ENCODE results near the gene CNIH3. TPM values are rescaled to one million over a fixed set of nuclear protein-coding genes. Genes with fewer than 3 reads are reported as not detected.

Gene CNIH3
- total RNA-seq, 1 experiment from 2014 or later, result 4.2 TPM

GRCh38 chr1:224747578-224747977, 131.5 kb downstream of the CNIH3 start:
- no peaks in the 10 kb centered on the region for H3K27me3 ChIP-seq (ENCODE audit: insufficient read depth, low read length)
- no peak overlapping the region for H4K91ac ChIP-seq (ENCODE audit: insufficient read length, low read depth, low read length)
- H2BK15ac ChIP-seq (ENCODE audit: low read depth, low read length), result no peak overlapping the region
- no peaks in the 10 kb centered on the region for H3K79me1 ChIP-seq (ENCODE audit: insufficient read depth, low read depth, low read length, poor library complexity, severe bottlenecking)
- H4K20me1 ChIP-seq (ENCODE audit: control insufficient read depth, insufficient read depth, insufficient read length), result no peaks in the 10 kb centered on the region
- Mint-ChIP-seq H3K4me1 (peaks cover 2 to 4% of the 10 kb centered on the region in 2 experiments; a peak in 2 of 4 replicates), H3K36me3 (ENCODE audit: insufficient read depth in 1 of 3, low read depth in 3 of 3) (no peaks in the 10 kb centered on the region), H3K4me3 (no peak overlapping the region), H3K27me3 (ENCODE audit: low read depth) (peaks cover 2% of the 10 kb centered on the region), H3K9me3 (no peaks in the 10 kb centered on the region), H3K27ac (no peak overlapping the region)
- H3K14ac ChIP-seq (ENCODE audit: insufficient read depth, low read length), result no peak overlapping the region
- DNase-seq, result no peak
- no peak overlapping the region for H2AFZ ChIP-seq (ENCODE audit: low read length)
- TF ChIP-seq, protein P1, sequence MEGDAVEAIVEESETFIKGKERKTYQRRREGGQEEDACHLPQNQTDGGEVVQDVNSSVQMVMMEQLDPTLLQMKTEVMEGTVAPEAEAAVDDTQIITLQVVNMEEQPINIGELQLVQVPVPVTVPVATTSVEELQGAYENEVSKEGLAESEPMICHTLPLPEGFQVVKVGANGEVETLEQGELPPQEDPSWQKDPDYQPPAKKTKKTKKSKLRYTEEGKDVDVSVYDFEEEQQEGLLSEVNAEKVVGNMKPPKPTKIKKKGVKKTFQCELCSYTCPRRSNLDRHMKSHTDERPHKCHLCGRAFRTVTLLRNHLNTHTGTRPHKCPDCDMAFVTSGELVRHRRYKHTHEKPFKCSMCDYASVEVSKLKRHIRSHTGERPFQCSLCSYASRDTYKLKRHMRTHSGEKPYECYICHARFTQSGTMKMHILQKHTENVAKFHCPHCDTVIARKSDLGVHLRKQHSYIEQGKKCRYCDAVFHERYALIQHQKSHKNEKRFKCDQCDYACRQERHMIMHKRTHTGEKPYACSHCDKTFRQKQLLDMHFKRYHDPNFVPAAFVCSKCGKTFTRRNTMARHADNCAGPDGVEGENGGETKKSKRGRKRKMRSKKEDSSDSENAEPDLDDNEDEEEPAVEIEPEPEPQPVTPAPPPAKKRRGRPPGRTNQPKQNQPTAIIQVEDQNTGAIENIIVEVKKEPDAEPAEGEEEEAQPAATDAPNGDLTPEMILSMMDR (conservative IDR thresholded peaks at IDR 0.05), result no peak
- no peak overlapping the region for H3K9ac ChIP-seq (ENCODE audit: extremely low read depth, insufficient read length, low read length)
- no peaks in the 10 kb centered on the region for H3K79me2 ChIP-seq (ENCODE audit: insufficient read depth, low read length)
- H3K23ac ChIP-seq (ENCODE audit: insufficient read length, low read depth, low read length), result no peak overlapping the region
- H2BK12ac ChIP-seq (ENCODE audit: insufficient read length, low read depth, low read length), result no peak overlapping the region
- no peak overlapping the region for H2BK5ac ChIP-seq (ENCODE audit: insufficient read length, low read length)
- H2BK20ac ChIP-seq (ENCODE audit: low read depth, low read length, poor library complexity, severe bottlenecking), result no peak overlapping the region
- WGBS (ENCODE audit: extremely low coverage, insufficient read length, low lambda C conversion rate), result 100% methylated on average over 1 of the region's 4 CpGs
- no peak overlapping the region for H3T11ph ChIP-seq (ENCODE audit: low read length)
- H4K5ac ChIP-seq (ENCODE audit: insufficient read length, low read depth, low read length), result no peak overlapping the region
- no peaks in the 10 kb centered on the region for H3K9me3 ChIP-seq (ENCODE audit: control insufficient read depth, low read depth, low read length)
- H4K8ac ChIP-seq (replicated peaks; ENCODE audit: insufficient read length, low read depth, low read length), result no peak overlapping the region
- H3K56ac ChIP-seq (ENCODE audit: insufficient read length, low read depth, low read length), result no peak overlapping the region
- H3K27ac ChIP-seq (ENCODE audit: insufficient read length, low read depth, low read length), result no peak overlapping the region
- H3K4ac ChIP-seq (ENCODE audit: low read depth, low read length), result no peak overlapping the region
- H3K18ac ChIP-seq (ENCODE audit: insufficient read length, low read depth, low read length), result no peak overlapping the region
- H2AK5ac ChIP-seq (ENCODE audit: insufficient read length, low read length), result no peak overlapping the region
- H3K4me1 ChIP-seq (ENCODE audit: insufficient read depth, low read length), result no peaks in the 10 kb centered on the region
- H2BK120ac ChIP-seq (ENCODE audit: low read depth, low read length, poor library complexity, severe bottlenecking), result no peak overlapping the region
- H3K23me2 ChIP-seq (ENCODE audit: insufficient read length, low read depth, low read length, poor library complexity, severe bottlenecking), result no peaks in the 10 kb centered on the region
- no peak overlapping the region for H3K4me2 ChIP-seq (ENCODE audit: insufficient read depth, insufficient read length, low read length)
